Right atrium auricular region (tissue), 2 donors: ENCODE data around the gene CHMP4A. TPM values are rescaled to one million over a fixed set of nuclear protein-coding genes. Genes with fewer than 3 reads are reported as not detected.

ENCODE experiments used
- DNase-seq: peaks from one replicate; pipeline ENCODE4 v3.0.0-alpha.2; 2019; ENCODE audit warnings: low spot score
- H3K27ac ChIP-seq, 2 donors: fragments of 200-600 bp; sonication (generic); 1 replicate in 1 of 2; 2 replicates in 1 of 2; pipeline ENCODE4 v1.5.1; 2016 to 2019
- H3K27me3 ChIP-seq, 2 donors: fragments of 200-600 bp; sonication (generic); one replicate each; pipeline versions ENCODE4 v1.5.1 to v1.6.0; 2017 to 2019
- H3K36me3 ChIP-seq: fragments of 200-600 bp; sonication (generic); one replicate; pipeline ENCODE4 v1.5.1; 2016
- H3K4me1 ChIP-seq, 2 donors: fragments of 200-600 bp; sonication (generic); one replicate each; pipeline versions ENCODE4 v1.5.1 to v1.6.0; 2017 to 2019
- H3K4me3 ChIP-seq, 2 donors: fragments of 200-600 bp; sonication (generic); 1 replicate in 1 of 2; 2 replicates in 1 of 2; pipeline ENCODE4 v1.5.1; 2017 to 2019; ENCODE audit warnings: mild to moderate bottlenecking in 1 of 2, moderate library complexity in 1 of 2
- H3K9me3 ChIP-seq, 2 donors: fragments of 200-600 bp; sonication (generic); one replicate each; pipeline ENCODE4 v1.5.1; 2019
- CTCF ChIP-seq, 2 donors: fragments of 200-600 bp; sonication (generic); IDR thresholded peaks; one replicate each; pipeline ENCODE4 v1.5.1; 2019; ENCODE audit warnings: antibody characterized with exemption in 2 of 2
- total RNA-seq, 2 donors: library from RNA; depleted of rRNA; stranded (reverse); fragments of >200 nt; gene quantifications; one replicate each; pipeline ENCODE4 v1.1.0, GENCODE V29; 2016

CHMP4A gene
- total RNA-seq, 2 donors from 2014 or later: 31.6 to 63.0 TPM

GRCh38 chr14:24181371-24182077 lies 31.8 kb downstream of the CHMP4A start:
- TF ChIP-seq CTCF (IDR thresholded peaks at IDR 0.05): no peak
- no peaks in the 10 kb centered on the region for H3K9me3 ChIP-seq
- peaks cover 0 to 10% of the 10 kb centered on the region in 2 donors for H3K4me1 ChIP-seq
- H3K4me3 ChIP-seq: no peak overlapping the region
- DNase-seq: no peak
- no peak overlapping the region for H3K27ac ChIP-seq
- peaks cover 39% of the 10 kb centered on the region for H3K36me3 ChIP-seq
- no peaks in the 10 kb centered on the region for H3K27me3 ChIP-seq

GRCh38 chr14:24179961-24180796 lies 33.1 kb downstream of the CHMP4A start:
- H3K4me3 ChIP-seq: no peak overlapping the region

GRCh38 chr14:24179294-24179960 lies 33.9 kb downstream of the CHMP4A start:
- DNase-seq: no peak
- no peak for TF ChIP-seq CTCF (IDR thresholded peaks at IDR 0.05)
- H3K4me3 ChIP-seq: no peak overlapping the region
- peaks cover 35% of the 10 kb centered on the region for H3K36me3 ChIP-seq
- H3K27me3 ChIP-seq: no peaks in the 10 kb centered on the region
- peak overlapping the region; percentile 48 for H3K27ac ChIP-seq
- H3K4me1 ChIP-seq: peaks cover 0 to 10% of the 10 kb centered on the region in 2 donors
- H3K9me3 ChIP-seq: no peaks in the 10 kb centered on the region

More at GRCh38 chr14:24179961-24180796, 33.1 kb downstream of the CHMP4A start:
- no peak for TF ChIP-seq CTCF (IDR thresholded peaks at IDR 0.05)
- peaks cover 39% of the 10 kb centered on the region for H3K36me3 ChIP-seq
- H3K27me3 ChIP-seq: no peaks in the 10 kb centered on the region
- H3K27ac ChIP-seq: peak overlapping the region; percentile 48
- peaks cover 0 to 10% of the 10 kb centered on the region in 2 donors for H3K4me1 ChIP-seq
- DNase-seq: peak; percentile 66
- no peaks in the 10 kb centered on the region for H3K9me3 ChIP-seq

GRCh38 chr14:24178399-24179178 lies 34.7 kb downstream of the CHMP4A start:
- H3K9me3 ChIP-seq: no peaks in the 10 kb centered on the region
- TF ChIP-seq CTCF (IDR thresholded peaks at IDR 0.05): no peak
- DNase-seq: no peak
- H3K27me3 ChIP-seq: no peaks in the 10 kb centered on the region
- H3K36me3 ChIP-seq: peaks cover 27% of the 10 kb centered on the region
- no peak overlapping the region for H3K27ac ChIP-seq
- no peak overlapping the region for H3K4me3 ChIP-seq
- peaks cover 0 to 10% of the 10 kb centered on the region in 2 donors for H3K4me1 ChIP-seq

GRCh38 chr14:24177891-24178290 lies 35.4 kb downstream of the CHMP4A start:
- no peak overlapping the region for H3K4me3 ChIP-seq
- TF ChIP-seq CTCF (IDR thresholded peaks at IDR 0.05): no peak
- no peak for DNase-seq
- peaks cover 20% of the 10 kb centered on the region for H3K36me3 ChIP-seq
- H3K4me1 ChIP-seq: peaks cover 0 to 10% of the 10 kb centered on the region in 2 donors
- H3K9me3 ChIP-seq: no peaks in the 10 kb centered on the region
- H3K27ac ChIP-seq: no peak overlapping the region
- H3K27me3 ChIP-seq: no peaks in the 10 kb centered on the region
